ENCODE measurements around the gene SUPT5H. TPM values are rescaled to one million over a fixed set of nuclear protein-coding genes. Genes with fewer than 3 reads are reported as not detected.

The SUPT5H gene
- total and polyA plus RNA-seq, 2 of the 13 experiments (the other 11 are each of a cell fraction or from before 2014, with no cell fraction given): 48.2 to 51.7 TPM

- TF ChIP-seq HINFP (CRISPR knock-in tag; IDR thresholded peaks at IDR 0.05; ENCODE audit: low read depth) (0 out of 2 replicates have a peak, but pooled peaks have one; percentile 29), MAF1 (CRISPR knock-in tag; IDR thresholded peaks at IDR 0.05; ENCODE audit: borderline replicate concordance) (no peak), MAX (IDR thresholded peaks at IDR 0.05) (0 out of 2 replicates have a peak, but pooled peaks have one; percentile 20), ZNF883 (CRISPR knock-in tag; IDR thresholded peaks at IDR 0.05; ENCODE audit: not compliant biosample characterization) (no peak), ZNF605 (CRISPR knock-in tag; IDR thresholded peaks at IDR 0.05) (no peak; the same call in 1 of the 2 replicates), YEATS4 (CRISPR knock-in tag; IDR thresholded peaks at IDR 0.05; ENCODE audit: borderline replicate concordance) (no peak), ZNF230 (CRISPR knock-in tag; IDR thresholded peaks at IDR 0.05) (0 out of 2 replicates have a peak, but pooled peaks have one; percentile 53), TOPORS (CRISPR knock-in tag; IDR thresholded peaks at IDR 0.05) (no peak), FOXK2 (IDR thresholded peaks at IDR 0.05) (no peak), TSC22D2 (CRISPR knock-in tag; IDR thresholded peaks at IDR 0.05; ENCODE audit: borderline replicate concordance) (0 out of 2 replicates have a peak, but pooled peaks have one; percentile 10), ZNF616 (CRISPR knock-in tag; IDR thresholded peaks at IDR 0.05; ENCODE audit: low read depth) (no peak), SIN3A (IDR thresholded peaks at IDR 0.05; ENCODE audit: borderline replicate concordance, low read depth, low read length) (no peak)
These were observed 17.7 kb upstream of the SUPT5H start (continued) for GRCh38 chr19:39427707-39428106.
